ENCODE measurements around the gene HIPK4. TPM values are rescaled to one million over a fixed set of nuclear protein-coding genes. Genes with fewer than 3 reads are reported as not detected.

Gene HIPK4
- polyA plus RNA-seq, 2 of the 4 experiments (the other 2 are of a cell fraction): 0.18 to 0.25 TPM

GRCh38 chr19:40412866-40413265 is 22.9 kb upstream of the HIPK4 start:
- H3K4me2 ChIP-seq: no peak overlapping the region
- WGBS (ENCODE audit: missing lambda C conversion rate): 59% methylated on average over 4 of the region's 4 CpGs
- POLR2A ChIA-PET: interaction anchor here (1.9 to 6.2 kb wide), 3 partner anchors 8 to 13 kb away, joined by 10 to 47 read pairs (median 12); partner anchors contain the start of gene SERTAD1
- H3K9me3 ChIP-seq: no peaks in the 10 kb centered on the region
- TF ChIP-seq ZSCAN20 (CRISPR knock-in tag; IDR thresholded peaks at IDR 0.05) (no peak), CHD4 (IDR thresholded peaks at IDR 0.05; ENCODE audit: borderline replicate concordance) (peak; percentile 48; the same call in 1 of the 2 replicates), HEYL (CRISPR knock-in tag; IDR thresholded peaks at IDR 0.05) (no peak), EHMT2 (IDR thresholded peaks at IDR 0.05; ENCODE audit: low read depth) (no peak), MAFK (IDR thresholded peaks at IDR 0.05; ENCODE audit: partially characterized antibody) (no peak), KDM1A (IDR thresholded peaks at IDR 0.05; ENCODE audit: low read depth) (peak; percentile 71), ZFP36 (IDR thresholded peaks at IDR 0.05; ENCODE audit: borderline replicate concordance, partially characterized antibody) (no peak), TP53 (CRISPR knock-in tag; IDR thresholded peaks at IDR 0.05) (no peak), HOXB5 (CRISPR knock-in tag; IDR thresholded peaks at IDR 0.05) (no peak), NFE2L2 (conservative IDR thresholded peaks at IDR 0.05; ENCODE audit: low read length) (no peak), POLR2A (IDR thresholded peaks at IDR 0.05; ENCODE audit: low read length) (no peak), RCOR1 (IDR thresholded peaks at IDR 0.05; ENCODE audit: low read depth, low read length) (no peak), ESRRA (IDR thresholded peaks at IDR 0.05; ENCODE audit: borderline replicate concordance, low read length) (no peak), SREBF2 (IDR thresholded peaks at IDR 0.05) (no peak), HMGXB4 (CRISPR knock-in tag; IDR thresholded peaks at IDR 0.05; ENCODE audit: borderline replicate concordance) (no peak), MYC (IDR thresholded peaks at IDR 0.05; ENCODE audit: borderline replicate concordance, low read length) (no peak)
- DNase-seq (ENCODE audit: low read depth in 1 of 2, low spot score in 1 of 2) (no peak), ATAC-seq (no peak), FAIRE-seq (no peak)
- no peak overlapping the region for H3K27ac ChIP-seq
- peaks cover 21% of the 10 kb centered on the region for H3K4me1 ChIP-seq
- CTCF ChIA-PET: interaction anchor here (0.7 to 26.4 kb wide), 9 partner anchors 5 to 274 kb away, joined by 3 to 950 read pairs (median 14); partner anchors contain the start of genes BLVRB, PRX, SERTAD1 and SERTAD3
- H3K4me3 ChIP-seq: no peak overlapping the region

- ATAC-seq (no peak), FAIRE-seq (peak; percentile 28), DNase-seq (ENCODE audit: low read depth in 1 of 2, low spot score in 1 of 2) (no peak)
- CTCF ChIA-PET: interaction anchor here (0.7 to 26.4 kb wide), 9 partner anchors 4 to 273 kb away, joined by 3 to 950 read pairs (median 11); partner anchors contain the start of genes BLVRB, PRX, SERTAD1 and SERTAD3
- H3K27ac ChIP-seq: peak overlapping the region in 1 of 2 experiments; percentile 52; a peak in 3 of 6 replicates
- H3K9me3 ChIP-seq: no peaks in the 10 kb centered on the region
- H3K4me3 ChIP-seq: no peak overlapping the region
- TF ChIP-seq JUN (IDR thresholded peaks at IDR 0.05) (peak in 1 of 2 experiments; percentile 9; a peak in 1 of 5 replicates), FOSL2 (IDR thresholded peaks at IDR 0.05) (no peak), FOSL2 (CRISPR knock-in tag; IDR thresholded peaks at IDR 0.05) (no peak)
- peaks cover 17% of the 10 kb centered on the region for H3K4me1 ChIP-seq
- no peak overlapping the region for H3K4me2 ChIP-seq
- POLR2A ChIA-PET: interaction anchor here (1.9 to 6.2 kb wide), 3 partner anchors 9 to 14 kb away, joined by 10 to 47 read pairs (median 12); partner anchors contain the start of gene SERTAD1
- 63% methylated on average over 8 of the region's 8 CpGs for WGBS (ENCODE audit: missing lambda C conversion rate)
Observed at GRCh38 chr19:40411958-40412499, 22.0 kb upstream of the HIPK4 start.

GRCh38 chr19:40411125-40411842 is 21.3 kb upstream of the HIPK4 start:
- ChIA-PET POLR2A (interaction anchor here (1.2 to 2.8 kb wide), 3 partner anchors 10 to 15 kb away, joined by 4 to 12 read pairs (median 7); partner anchors contain the start of gene SERTAD1), CTCF (interaction anchor here (0.7 to 26.4 kb wide), 10 partner anchors 7 to 272 kb away, joined by 3 to 950 read pairs (median 6); partner anchors contain the start of genes BLVRB, PRX, SERTAD1 and SERTAD3)
- peak overlapping the region in 1 of 2 experiments; percentile 52; a peak in 3 of 6 replicates for H3K27ac ChIP-seq
- H3K4me1 ChIP-seq: peaks cover 12% of the 10 kb centered on the region; the same call in 1 of the 3 replicates
- WGBS (ENCODE audit: missing lambda C conversion rate): 64% methylated on average over 16 of the region's 16 CpGs
- H3K9me3 ChIP-seq: no peaks in the 10 kb centered on the region
- ATAC-seq: peak; percentile 19 to 31; a peak in 5 of 6 replicates
- no peak for TF ChIP-seq KDM1A (IDR thresholded peaks at IDR 0.05; ENCODE audit: low read depth)
- TF ChIP-seq ATOH8 (CRISPR knock-in tag; IDR thresholded peaks at IDR 0.05; ENCODE audit: low read depth): no peak
- no peak for TF ChIP-seq ZC3H11A (IDR thresholded peaks at IDR 0.05)
- no peak for TF ChIP-seq TFCP2L1 (CRISPR knock-in tag; IDR thresholded peaks at IDR 0.05)
- TF ChIP-seq POLR2AphosphoS2 (conservative IDR thresholded peaks at IDR 0.05; ENCODE audit: low read length): no peak
- TF ChIP-seq, protein P1, sequence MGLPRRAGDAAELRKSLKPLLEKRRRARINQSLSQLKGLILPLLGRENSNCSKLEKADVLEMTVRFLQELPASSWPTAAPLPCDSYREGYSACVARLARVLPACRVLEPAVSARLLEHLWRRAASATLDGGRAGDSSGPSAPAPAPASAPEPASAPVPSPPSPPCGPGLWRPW (IDR thresholded peaks at IDR 0.05): no peak
- no peak for TF ChIP-seq ZNF302 (CRISPR knock-in tag; IDR thresholded peaks at IDR 0.05)
- TF ChIP-seq RCOR1 (IDR thresholded peaks at IDR 0.05; ENCODE audit: low read depth, low read length): no peak
- no peak for TF ChIP-seq ESRRA (IDR thresholded peaks at IDR 0.05; ENCODE audit: borderline replicate concordance, low read length)
- TF ChIP-seq BCL3 (IDR thresholded peaks at IDR 0.05): no peak
- TF ChIP-seq HOXA7 (CRISPR knock-in tag; IDR thresholded peaks at IDR 0.05): no peak
- no peak overlapping the region for H3K4me3 ChIP-seq
- FAIRE-seq: no peak
- no peak for DNase-seq (ENCODE audit: low read depth in 1 of 2, low spot score in 1 of 2)
- H3K4me2 ChIP-seq: no peak overlapping the region
